GM12873 (cell line): Measurements from ENCODE around the gene U2AF1L4.
A peak's percentile ranks its signal among the peaks of the same experiment; 100 is the strongest.

Source experiments
- TF ChIP-seq, protein P1 (sequence below): IDR thresholded peaks from 2 replicates; pipeline ENCODE4 v1.5.1; 2012; ENCODE audit warnings: low read depth, mild to moderate bottlenecking, moderate library complexity, low read length, control low read depth; ENCODE audit not compliant: insufficient read depth; ENCODE audit errors: missing control alignments

Gene U2AF1L4

DNA sequence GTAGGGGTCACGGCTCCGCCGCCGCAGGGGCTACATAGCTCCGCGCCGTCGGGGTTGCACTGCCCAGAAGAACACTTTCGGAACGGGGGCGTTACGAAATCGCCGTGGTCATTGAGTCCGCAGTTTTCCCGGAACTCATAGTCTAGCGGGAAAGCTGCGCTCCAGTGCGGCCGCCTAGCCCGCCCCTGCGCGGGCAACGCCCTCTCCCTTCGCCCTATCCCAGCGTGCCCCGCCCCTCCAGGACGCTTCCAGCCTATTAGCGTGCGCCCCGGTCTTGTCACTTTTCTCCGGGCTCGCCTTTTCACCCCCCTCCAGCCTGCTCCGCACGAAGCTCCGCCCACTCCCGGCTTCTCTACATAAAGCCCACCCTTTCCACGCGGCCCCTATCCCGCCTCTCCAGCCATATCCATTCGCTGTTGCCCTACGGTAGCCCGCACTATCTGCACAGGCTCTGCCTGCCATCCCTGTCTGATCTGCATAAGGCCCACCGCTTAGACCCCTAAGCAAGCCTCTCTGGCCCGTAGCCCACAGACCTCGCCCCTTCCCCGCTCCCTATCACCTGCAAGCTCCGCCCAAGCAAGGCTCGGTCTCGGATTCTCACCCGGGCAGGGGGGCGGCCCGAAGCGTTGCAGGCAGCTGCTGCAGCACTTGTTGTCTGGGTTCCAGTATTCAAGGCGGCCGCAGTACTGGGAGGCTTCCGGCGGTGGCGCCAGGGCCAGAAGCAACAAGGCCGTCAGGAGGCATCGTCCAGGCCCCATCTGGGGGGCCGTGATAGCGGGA, 4.6 kb downstream of the U2AF1L4 start:
- TF ChIP-seq, protein P1, sequence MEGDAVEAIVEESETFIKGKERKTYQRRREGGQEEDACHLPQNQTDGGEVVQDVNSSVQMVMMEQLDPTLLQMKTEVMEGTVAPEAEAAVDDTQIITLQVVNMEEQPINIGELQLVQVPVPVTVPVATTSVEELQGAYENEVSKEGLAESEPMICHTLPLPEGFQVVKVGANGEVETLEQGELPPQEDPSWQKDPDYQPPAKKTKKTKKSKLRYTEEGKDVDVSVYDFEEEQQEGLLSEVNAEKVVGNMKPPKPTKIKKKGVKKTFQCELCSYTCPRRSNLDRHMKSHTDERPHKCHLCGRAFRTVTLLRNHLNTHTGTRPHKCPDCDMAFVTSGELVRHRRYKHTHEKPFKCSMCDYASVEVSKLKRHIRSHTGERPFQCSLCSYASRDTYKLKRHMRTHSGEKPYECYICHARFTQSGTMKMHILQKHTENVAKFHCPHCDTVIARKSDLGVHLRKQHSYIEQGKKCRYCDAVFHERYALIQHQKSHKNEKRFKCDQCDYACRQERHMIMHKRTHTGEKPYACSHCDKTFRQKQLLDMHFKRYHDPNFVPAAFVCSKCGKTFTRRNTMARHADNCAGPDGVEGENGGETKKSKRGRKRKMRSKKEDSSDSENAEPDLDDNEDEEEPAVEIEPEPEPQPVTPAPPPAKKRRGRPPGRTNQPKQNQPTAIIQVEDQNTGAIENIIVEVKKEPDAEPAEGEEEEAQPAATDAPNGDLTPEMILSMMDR = no peak

DNA sequence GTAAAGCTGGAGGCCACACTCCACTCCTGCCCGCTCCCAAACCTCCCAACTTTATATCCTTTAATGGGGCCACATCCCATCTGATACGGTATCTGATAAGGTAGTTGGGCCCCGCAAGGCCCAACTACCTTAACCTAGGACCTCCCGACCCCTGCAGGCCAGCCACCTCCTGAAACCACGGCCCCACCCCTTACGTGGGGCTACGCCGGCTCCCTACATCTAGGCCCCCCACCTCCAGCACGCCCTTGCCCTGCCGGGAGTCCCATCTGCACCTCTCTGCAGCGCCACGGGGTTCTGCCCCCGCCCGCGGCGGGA, 5.2 kb downstream of the U2AF1L4 start:
- TF ChIP-seq, protein P1 = no peak

DNA sequence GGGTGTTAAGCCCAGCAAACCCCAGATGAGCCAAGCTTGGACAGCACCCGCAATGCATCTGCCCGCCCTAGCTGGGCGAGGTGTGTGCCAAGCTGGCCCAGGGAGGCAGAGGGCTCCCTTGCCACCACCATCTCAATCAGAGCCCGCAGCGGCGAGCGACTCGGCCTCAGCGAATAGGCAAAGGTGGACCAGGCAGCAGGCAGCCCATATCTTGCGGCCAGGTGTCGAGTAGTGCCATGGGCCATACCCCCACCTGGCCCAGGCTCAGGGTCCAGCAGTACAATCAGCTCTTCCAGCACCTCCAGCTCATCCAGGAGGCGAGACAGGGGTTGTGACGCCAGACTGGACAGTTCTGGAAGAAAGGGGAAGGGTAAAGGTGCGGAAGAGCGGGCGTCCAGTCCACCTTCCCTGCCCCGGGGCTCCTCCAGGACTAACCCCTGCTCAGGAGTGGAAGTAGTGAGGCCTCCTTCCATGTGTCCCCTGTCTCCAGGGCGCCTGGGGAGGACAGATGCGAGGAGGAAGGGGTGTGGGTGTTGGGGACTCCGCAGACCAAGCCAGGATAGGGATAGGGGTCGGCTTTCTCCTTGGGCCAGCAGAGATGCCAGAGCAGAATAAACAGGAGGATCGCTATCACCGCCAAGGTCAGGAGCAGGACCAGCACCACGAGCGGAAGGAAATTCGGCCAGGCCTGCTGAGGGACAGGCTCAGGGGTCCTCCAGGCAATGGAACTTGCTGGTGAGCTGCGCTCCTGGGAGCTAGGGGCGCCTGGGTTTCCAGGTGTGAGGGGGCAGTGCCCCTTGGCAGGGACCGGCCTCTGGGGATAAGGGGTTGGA, 5.7 kb downstream of the U2AF1L4 start:
- TF ChIP-seq, protein P1 = no peak

DNA sequence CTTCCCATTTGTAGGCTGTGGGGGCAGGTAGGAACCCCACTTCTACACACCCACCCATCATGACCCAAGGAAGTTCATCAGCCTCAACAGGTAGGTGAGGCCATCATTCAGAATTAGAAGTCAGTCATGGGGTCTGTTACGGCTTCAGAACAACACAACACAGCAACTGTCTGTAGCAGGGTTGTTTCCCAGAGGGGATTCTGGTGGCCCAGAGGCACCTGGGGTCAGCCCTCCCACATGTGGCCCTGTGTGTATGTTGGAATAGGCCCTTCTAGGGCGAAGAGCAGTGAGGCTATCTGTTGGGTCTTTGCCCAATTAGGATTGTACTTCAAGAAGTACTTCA, 6.4 kb downstream of the U2AF1L4 start:
- TF ChIP-seq, protein P1 = no peak

DNA sequence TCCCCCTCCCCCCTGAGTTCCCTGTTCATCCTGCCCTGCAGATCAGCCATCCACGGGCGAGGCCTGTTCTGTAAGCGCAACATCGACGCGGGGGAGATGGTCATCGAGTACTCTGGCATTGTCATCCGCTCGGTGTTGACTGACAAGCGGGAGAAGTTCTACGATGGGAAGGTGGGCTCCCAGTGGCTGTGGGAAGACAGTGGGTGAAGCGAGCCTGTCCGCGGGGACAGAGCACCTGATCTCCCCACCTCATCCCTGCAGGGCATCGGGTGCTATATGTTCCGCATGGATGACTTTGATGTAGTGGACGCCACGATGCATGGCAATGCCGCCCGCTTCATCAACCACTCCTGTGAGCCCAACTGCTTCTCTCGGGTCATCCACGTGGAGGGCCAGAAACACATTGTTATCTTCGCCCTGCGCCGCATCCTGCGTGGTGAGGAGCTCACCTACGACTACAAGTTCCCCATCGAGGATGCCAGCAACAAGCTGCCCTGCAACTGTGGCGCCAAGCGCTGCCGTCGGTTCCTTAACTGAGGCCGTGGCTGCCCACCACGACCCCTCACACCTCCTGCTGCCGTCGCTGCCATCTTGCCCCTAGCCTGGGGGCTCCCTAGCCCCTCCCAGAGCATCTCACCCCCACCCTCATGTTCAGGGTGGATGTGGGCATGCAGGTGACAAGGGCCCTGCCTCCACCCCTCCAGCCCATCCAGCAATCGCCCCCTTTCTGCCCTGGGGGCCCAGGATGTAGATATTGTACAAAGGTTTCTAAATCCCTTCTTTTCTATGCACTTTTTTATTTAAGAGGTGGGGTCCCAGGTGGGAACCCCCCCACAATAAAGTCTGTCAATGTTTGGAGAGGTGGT, 7.0 kb downstream of the U2AF1L4 start:
- TF ChIP-seq, protein P1 = no peak

DNA sequence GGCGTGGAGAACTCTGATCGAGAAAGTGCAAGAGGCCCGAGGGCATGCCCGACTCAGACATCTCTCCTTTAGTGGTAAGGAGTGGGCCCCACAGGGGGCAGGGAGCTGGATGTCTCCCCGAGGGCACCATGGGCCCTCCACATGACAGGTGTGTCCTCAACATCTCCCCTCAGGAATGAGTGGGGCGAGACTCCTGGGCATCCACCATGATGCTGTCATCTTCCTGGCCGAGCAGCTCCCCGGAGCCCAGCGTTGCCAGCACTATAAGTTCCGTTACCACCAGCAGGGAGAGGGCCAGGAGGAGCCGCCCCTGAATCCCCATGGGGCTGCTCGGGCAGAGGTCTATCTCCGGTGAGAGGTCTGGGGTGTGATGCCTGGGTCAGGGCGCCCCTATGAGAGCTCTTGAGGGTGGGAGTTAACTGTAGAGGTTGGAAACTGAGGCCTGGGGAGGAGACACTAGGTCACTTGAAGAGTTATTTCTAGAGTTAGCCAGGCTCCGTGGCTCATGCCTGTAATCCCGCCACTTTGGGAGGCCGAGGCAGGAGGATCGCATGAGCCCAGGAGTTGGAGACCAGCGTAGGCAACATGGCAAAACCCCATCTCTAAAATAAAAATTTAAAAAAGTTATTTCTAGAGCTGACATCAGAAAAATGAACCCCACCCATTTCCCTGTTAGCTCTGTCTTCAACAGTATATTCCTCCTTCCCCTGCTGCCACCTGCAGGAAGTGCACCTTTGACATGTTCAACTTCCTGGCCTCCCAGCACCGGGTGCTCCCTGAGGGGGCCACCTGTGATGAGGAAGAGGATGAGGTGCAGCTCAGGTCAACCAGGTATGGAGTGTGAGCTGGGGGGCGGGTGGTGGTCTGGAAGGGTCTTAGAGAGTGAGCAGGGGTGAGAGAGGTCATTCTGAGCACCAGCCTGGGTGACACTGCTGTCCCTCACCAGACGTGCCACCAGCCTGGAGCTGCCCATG, 8.0 kb downstream of the U2AF1L4 start:
- TF ChIP-seq, protein P1 = peak; percentile 42
